ENCODE data around the gene KANTR.
A peak's percentile ranks its signal among the peaks of the same experiment; 100 is the strongest.

The KANTR gene

GRCh38 chrX:53093748-53094581, at the start of gene KANTR:
KANTR (plus strand) TSS chrX:53094142; CDS start chrX:53124273, 30,131 bp downstream.
- peak; percentile 87 for DNase-seq

GRCh38 chrX:53044995-53045394, 48.9 kb upstream of the KANTR start:
- peak; percentile 78 for DNase-seq

GRCh38 chrX:53047228-53047627, 46.7 kb upstream of the KANTR start:
- DNase-seq, result no peak

GRCh38 chrX:53048169-53049126, 45.5 kb upstream of the KANTR start, which contains the start of gene GPR173:
GPR173 (plus strand) TSS chrX:53048789; CDS start chrX:53076622, 27,833 bp downstream.
- DNase-seq, result peak; percentile 35

GRCh38 chrX:53049127-53049517, 44.8 kb upstream of the KANTR start:
- DNase-seq, result no peak

- no peak for DNase-seq
Observed at GRCh38 chrX:53050841-53051240, 43.1 kb upstream of the KANTR start.

- DNase-seq, result no peak
Observed at GRCh38 chrX:53055244-53055849, 38.6 kb upstream of the KANTR start.

GRCh38 chrX:53056292-53056691, 37.6 kb upstream of the KANTR start:
- DNase-seq, result no peak

GRCh38 chrX:53065104-53065503, 28.8 kb upstream of the KANTR start:
- no peak for DNase-seq

GRCh38 chrX:53071064-53071463, 22.9 kb upstream of the KANTR start:
- DNase-seq, result no peak

- DNase-seq, result peak; percentile 45
Observed at GRCh38 chrX:53071604-53072417, 22.1 kb upstream of the KANTR start.

- no peak for DNase-seq
Observed at GRCh38 chrX:53072418-53073114, 21.4 kb upstream of the KANTR start.

- peak; percentile 9 for DNase-seq
Observed at GRCh38 chrX:53073115-53073586, 20.8 kb upstream of the KANTR start.

- no peak for DNase-seq
Observed at GRCh38 chrX:53075011-53075410, 18.9 kb upstream of the KANTR start.

GRCh38 chrX:53076671-53077070, 17.3 kb upstream of the KANTR start:
- DNase-seq, result no peak

GRCh38 chrX:53077207-53078197, 16.4 kb upstream of the KANTR start:
- no peak for DNase-seq

GRCh38 chrX:53078943-53079342, 15.0 kb upstream of the KANTR start:
- DNase-seq, result no peak

GRCh38 chrX:53080628-53081580, 13.0 kb upstream of the KANTR start:
- DNase-seq, result no peak

Data from DMS79 (cell line).